Measurements from ENCODE around the gene CENPB. TPM values are rescaled to one million over a fixed set of nuclear protein-coding genes. Genes with fewer than 3 reads are reported as not detected.
A peak's percentile ranks its signal among the peaks of the same experiment; 100 is the strongest.

CENPB gene
- total and polyA plus RNA-seq, 2 donors, result 36.2 to 36.8 TPM

GRCh38 chr20:3777716-3778629 lies 8.6 kb downstream of the CENPB start:
- DNase-seq (ENCODE audit: low read depth in 6 of 9, low spot score in 9 of 9), result no peak
- Histone ChIP-seq H3K9me3 (ENCODE audit: control insufficient read depth in 2 of 2, insufficient read depth in 1 of 2, low read length in 1 of 2) (peaks cover 0 to 2% of the 10 kb centered on the region in 2 donors), H3K4me3 (ENCODE audit: low read length in 2 of 2) (peak overlapping the region in 1 of 2 donors; percentile 31), H3K27ac (ENCODE audit: low read depth in 1 of 2, low read length in 1 of 2) (no peak overlapping the region), H3K36me3 (ENCODE audit: control insufficient read depth in 2 of 2, insufficient read depth in 2 of 2, low read length in 1 of 2) (no peaks in the 10 kb centered on the region), H3K4me1 (ENCODE audit: control insufficient read depth in 2 of 2, insufficient read depth in 2 of 2, low read length in 2 of 2) (peaks cover 9 to 22% of the 10 kb centered on the region in 2 donors), H3K27me3 (ENCODE audit: control insufficient read depth in 2 of 2, insufficient read depth in 1 of 2, low read length in 1 of 2) (peaks cover 30 to 65% of the 10 kb centered on the region in 2 donors)
- WGBS, result 3% methylated on average over 70 of the region's 70 CpGs

GRCh38 chr20:3777381-3777715 lies 9.2 kb downstream of the CENPB start:
- 10% methylated on average over 16 of the region's 16 CpGs for WGBS
- peaks cover 9 to 22% of the 10 kb centered on the region in 2 donors for H3K4me1 ChIP-seq (ENCODE audit: control insufficient read depth in 2 of 2, insufficient read depth in 2 of 2, low read length in 2 of 2)
- H3K4me3 ChIP-seq (ENCODE audit: low read length in 2 of 2), result peak overlapping the region in 1 of 2 donors; percentile 31
- peaks cover 30 to 65% of the 10 kb centered on the region in 2 donors for H3K27me3 ChIP-seq (ENCODE audit: control insufficient read depth in 2 of 2, insufficient read depth in 1 of 2, low read length in 1 of 2)
- H3K9me3 ChIP-seq (ENCODE audit: control insufficient read depth in 2 of 2, insufficient read depth in 1 of 2, low read length in 1 of 2), result peaks cover 0 to 2% of the 10 kb centered on the region in 2 donors
- no peaks in the 10 kb centered on the region for H3K36me3 ChIP-seq (ENCODE audit: control insufficient read depth in 2 of 2, insufficient read depth in 2 of 2, low read length in 1 of 2)
- DNase-seq (ENCODE audit: low read depth in 6 of 9, low spot score in 9 of 9), result no peak
- no peak overlapping the region for H3K27ac ChIP-seq (ENCODE audit: low read depth in 1 of 2, low read length in 1 of 2)

GRCh38 chr20:3775457-3776108 lies 11.0 kb downstream of the CENPB start:
- Histone ChIP-seq H3K9me3 (ENCODE audit: control insufficient read depth in 2 of 2, insufficient read depth in 1 of 2, low read length in 1 of 2) (peaks cover 0 to 2% of the 10 kb centered on the region in 2 donors), H3K27ac (ENCODE audit: low read depth in 1 of 2, low read length in 1 of 2) (no peak overlapping the region), H3K36me3 (ENCODE audit: control insufficient read depth in 2 of 2, insufficient read depth in 2 of 2, low read length in 1 of 2) (no peaks in the 10 kb centered on the region), H3K27me3 (ENCODE audit: control insufficient read depth in 2 of 2, insufficient read depth in 1 of 2, low read length in 1 of 2) (peaks cover 24 to 54% of the 10 kb centered on the region in 2 donors), H3K4me3 (ENCODE audit: low read length in 2 of 2) (no peak overlapping the region), H3K4me1 (ENCODE audit: control insufficient read depth in 2 of 2, insufficient read depth in 2 of 2, low read length in 2 of 2) (peaks cover 3 to 13% of the 10 kb centered on the region in 2 donors)
- DNase-seq (ENCODE audit: low read depth in 6 of 9, low spot score in 9 of 9), result no peak
- WGBS, result 97% methylated on average over 4 of the region's 4 CpGs

- peaks cover 0 to 2% of the 10 kb centered on the region in 2 donors for H3K9me3 ChIP-seq (ENCODE audit: control insufficient read depth in 2 of 2, insufficient read depth in 1 of 2, low read length in 1 of 2)
- H3K27ac ChIP-seq (ENCODE audit: low read depth in 1 of 2, low read length in 1 of 2), result no peak overlapping the region
- no peak for DNase-seq (ENCODE audit: low read depth in 6 of 9, low spot score in 9 of 9)
- 92% methylated on average over 7 of the region's 7 CpGs for WGBS
- H3K4me1 ChIP-seq (ENCODE audit: control insufficient read depth in 2 of 2, insufficient read depth in 2 of 2, low read length in 2 of 2), result peaks cover 14 to 22% of the 10 kb centered on the region in 2 donors
- H3K27me3 ChIP-seq (ENCODE audit: control insufficient read depth in 2 of 2, insufficient read depth in 1 of 2, low read length in 1 of 2), result peaks cover 0 to 23% of the 10 kb centered on the region in 2 donors
- no peaks in the 10 kb centered on the region for H3K36me3 ChIP-seq (ENCODE audit: control insufficient read depth in 2 of 2, insufficient read depth in 2 of 2, low read length in 1 of 2)
- no peak overlapping the region for H3K4me3 ChIP-seq (ENCODE audit: low read length in 2 of 2)
Measured at GRCh38 chr20:3771552-3772058, 14.9 kb downstream of the CENPB start.

- Histone ChIP-seq H3K9me3 (ENCODE audit: control insufficient read depth in 2 of 2, insufficient read depth in 1 of 2, low read length in 1 of 2) (no peaks in the 10 kb centered on the region), H3K4me3 (ENCODE audit: low read length in 2 of 2) (peak overlapping the region; percentile 81 to 84), H3K27ac (ENCODE audit: low read depth in 1 of 2, low read length in 1 of 2) (peak overlapping the region; percentile 87 to 91), H3K27me3 (ENCODE audit: control insufficient read depth in 2 of 2, insufficient read depth in 1 of 2, low read length in 1 of 2) (peaks cover 0 to 8% of the 10 kb centered on the region in 2 donors), H3K36me3 (ENCODE audit: control insufficient read depth in 2 of 2, insufficient read depth in 2 of 2, low read length in 1 of 2) (no peaks in the 10 kb centered on the region), H3K4me1 (ENCODE audit: control insufficient read depth in 2 of 2, insufficient read depth in 2 of 2, low read length in 2 of 2) (peaks cover 14 to 28% of the 10 kb centered on the region in 2 donors)
- 2% methylated on average over 51 of the region's 51 CpGs for WGBS
- peak; percentile 52 to 90 (median 71) for DNase-seq (ENCODE audit: low read depth in 6 of 9, low spot score in 9 of 9)
Measured at GRCh38 chr20:3768342-3769130, 18.0 kb downstream of the CENPB start.

GRCh38 chr20:3767427-3768341 lies 18.9 kb downstream of the CENPB start, which contains the start of gene ADISSP:
Gene ADISSP, minus strand, starts transcription at chr20:3767753. Its CDS starts 7,653 bp downstream, at chr20:3760100.
- H3K4me3 ChIP-seq (ENCODE audit: low read length in 2 of 2), result peak within 1 kb of the TSS; percentile 81 to 84
- H3K9me3 ChIP-seq (ENCODE audit: control insufficient read depth in 2 of 2, insufficient read depth in 1 of 2, low read length in 1 of 2), result no peaks in the 10 kb centered on the region
- H3K27me3 ChIP-seq (ENCODE audit: control insufficient read depth in 2 of 2, insufficient read depth in 1 of 2, low read length in 1 of 2), result peaks cover 0 to 8% of the 10 kb centered on the region in 2 donors
- DNase-seq (ENCODE audit: low read depth in 6 of 9, low spot score in 9 of 9), result peak; percentile 82 to 98 (median 93)
- peaks cover 14 to 28% of the 10 kb centered on the region in 2 donors for H3K4me1 ChIP-seq (ENCODE audit: control insufficient read depth in 2 of 2, insufficient read depth in 2 of 2, low read length in 2 of 2)
- H3K27ac ChIP-seq (ENCODE audit: low read depth in 1 of 2, low read length in 1 of 2), result peak within 1 kb of the TSS; percentile 87 to 91
- H3K36me3 ChIP-seq (ENCODE audit: control insufficient read depth in 2 of 2, insufficient read depth in 2 of 2, low read length in 1 of 2), result no peaks in the 10 kb centered on the region
- WGBS, result under 1% methylated on average over 80 of the region's 80 CpGs

- peaks cover 14 to 28% of the 10 kb centered on the region in 2 donors for H3K4me1 ChIP-seq (ENCODE audit: control insufficient read depth in 2 of 2, insufficient read depth in 2 of 2, low read length in 2 of 2)
- no peaks in the 10 kb centered on the region for H3K9me3 ChIP-seq (ENCODE audit: control insufficient read depth in 2 of 2, insufficient read depth in 1 of 2, low read length in 1 of 2)
- peaks cover 0 to 8% of the 10 kb centered on the region in 2 donors for H3K27me3 ChIP-seq (ENCODE audit: control insufficient read depth in 2 of 2, insufficient read depth in 1 of 2, low read length in 1 of 2)
- no peak for DNase-seq (ENCODE audit: low read depth in 6 of 9, low spot score in 9 of 9)
- no peak overlapping the region for H3K27ac ChIP-seq (ENCODE audit: low read depth in 1 of 2, low read length in 1 of 2)
- H3K4me3 ChIP-seq (ENCODE audit: low read length in 2 of 2), result peak overlapping the region; percentile 55 to 81
- H3K36me3 ChIP-seq (ENCODE audit: control insufficient read depth in 2 of 2, insufficient read depth in 2 of 2, low read length in 1 of 2), result no peaks in the 10 kb centered on the region
- WGBS, result 5% methylated on average over 21 of the region's 21 CpGs
Measured at GRCh38 chr20:3767110-3767426, 19.5 kb downstream of the CENPB start.
